ENCODE results near the gene RFNG. TPM values are rescaled to one million over a fixed set of nuclear protein-coding genes. Genes with fewer than 3 reads are reported as not detected.
A peak's percentile ranks its signal among the peaks of the same experiment; 100 is the strongest.

Gene RFNG
- total RNA-seq, 1 donor from 2014 or later: 61.4 TPM

GRCh38 chr17:82023447-82024241 is 28.0 kb downstream of the RFNG start:
- intact Hi-C loops (cut with DNase I): loop anchor here (2.0 to 5.0 kb wide), 2 partner anchors 46 to 67 kb away; partner anchors contain the start of gene ASPSCR1
- no peak for DNase-seq (ENCODE audit: extremely low spot score in 2 of 2)
- Histone ChIP-seq H3K4me1 (peaks cover 48% of the 10 kb centered on the region), H3K9me3 (no peaks in the 10 kb centered on the region), H3K4me3 (peak overlapping the region; percentile 82 to 84), H3K36me3 (no peaks in the 10 kb centered on the region), H3K27me3 (no peaks in the 10 kb centered on the region), H3K27ac (no peak overlapping the region)
- TF ChIP-seq POLR2AphosphoS5 (IDR thresholded peaks at IDR 0.05; ENCODE audit: insufficient read depth in 1 of 2, low read depth in 1 of 2) (no peak), CTCF (IDR thresholded peaks at IDR 0.05) (no peak), POLR2A (IDR thresholded peaks at IDR 0.05) (no peak)

DNA sequence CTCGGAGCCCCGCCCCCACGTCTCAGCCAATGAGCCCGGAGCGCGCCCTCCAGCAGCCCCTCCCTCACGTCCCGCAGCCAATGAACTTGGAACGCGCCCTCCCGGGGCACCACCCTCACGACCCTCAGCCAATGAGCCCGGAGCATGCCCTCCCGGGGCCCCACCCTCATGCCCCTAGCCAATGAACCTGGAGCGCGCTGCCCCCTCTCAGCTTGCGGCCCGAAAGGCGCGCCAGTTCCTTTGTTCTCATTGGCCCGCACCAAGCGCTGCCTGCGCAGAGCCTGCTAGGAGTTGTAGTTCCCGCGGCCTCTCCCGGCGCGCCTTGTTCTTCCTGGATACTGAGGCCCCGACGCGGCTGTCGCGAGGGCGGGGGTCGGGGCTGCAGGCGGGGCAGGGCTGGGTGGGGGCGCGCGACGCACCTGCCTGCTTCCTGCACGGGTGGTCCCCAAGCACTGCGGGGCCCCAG is 28.6 kb downstream of the RFNG start, which contains the start of gene LRRC45:
TSS of gene LRRC45 (plus strand) at position 325 of the 466 bp plus-strand sequence. CDS start 339 bp downstream, outside the sequence.
- peak; percentile 99 to 100 for DNase-seq (ENCODE audit: extremely low spot score in 2 of 2)
- intact Hi-C loops (cut with DNase I): loop anchor here (2.0 to 5.0 kb wide), 2 partner anchors 46 to 66 kb away; partner anchors contain the start of gene ASPSCR1
- Histone ChIP-seq H3K27ac (peak within 1 kb of the TSS; percentile 54), H3K36me3 (no peaks in the 10 kb centered on the region), H3K27me3 (no peaks in the 10 kb centered on the region), H3K4me1 (peaks cover 48% of the 10 kb centered on the region), H3K4me3 (peak within 1 kb of the TSS; percentile 82 to 84), H3K9me3 (no peaks in the 10 kb centered on the region)
- TF ChIP-seq CTCF (IDR thresholded peaks at IDR 0.05) (no peak), POLR2A (IDR thresholded peaks at IDR 0.05) (no peak), POLR2AphosphoS5 (IDR thresholded peaks at IDR 0.05; ENCODE audit: insufficient read depth in 1 of 2, low read depth in 1 of 2) (peak in 1 of 2 donors; percentile 87)

- Histone ChIP-seq H3K4me1 (peaks cover 48% of the 10 kb centered on the region), H3K9me3 (no peaks in the 10 kb centered on the region), H3K4me3 (peak within 1 kb of the TSS; percentile 82 to 84), H3K27ac (peak within 1 kb of the TSS; percentile 54), H3K36me3 (no peaks in the 10 kb centered on the region), H3K27me3 (no peaks in the 10 kb centered on the region)
- intact Hi-C loops (cut with DNase I): loop anchor here (2.0 to 5.0 kb wide), 2 partner anchors 45 to 66 kb away; partner anchors contain the start of gene ASPSCR1
- TF ChIP-seq POLR2A (IDR thresholded peaks at IDR 0.05) (no peak), POLR2AphosphoS5 (IDR thresholded peaks at IDR 0.05; ENCODE audit: insufficient read depth in 1 of 2, low read depth in 1 of 2) (peak in 1 of 2 donors; percentile 67)
- no peak for DNase-seq (ENCODE audit: extremely low spot score in 2 of 2)
Measured at GRCh38 chr17:82022310-82022980, 29.2 kb downstream of the RFNG start, which contains the start of gene CENPX. TSS of gene CENPX (minus strand) at chr17:82022878. CDS start at chr17:82022861, 17 bp downstream.

- no peak for DNase-seq (ENCODE audit: extremely low spot score in 2 of 2)
- H3K36me3 ChIP-seq: no peaks in the 10 kb centered on the region
- H3K27me3 ChIP-seq: no peaks in the 10 kb centered on the region
- TF ChIP-seq POLR2A (IDR thresholded peaks at IDR 0.05) (no peak), CTCF (IDR thresholded peaks at IDR 0.05) (no peak)
- intact Hi-C loops (cut with DNase I): loop anchor here (2.0 to 5.0 kb wide), 2 partner anchors 45 to 65 kb away; partner anchors contain the start of gene ASPSCR1
- peak overlapping the region; percentile 54 to 84 for H3K4me3 ChIP-seq
- H3K9me3 ChIP-seq: no peaks in the 10 kb centered on the region
- H3K27ac ChIP-seq: peak overlapping the region; percentile 54
- peaks cover 48% of the 10 kb centered on the region for H3K4me1 ChIP-seq
Measured at GRCh38 chr17:82021900-82022309, 29.7 kb downstream of the RFNG start.

Measured in vagina (tissue), 2 donors.